ENCODE measurements around the gene FRY.

Gene FRY

DNA sequence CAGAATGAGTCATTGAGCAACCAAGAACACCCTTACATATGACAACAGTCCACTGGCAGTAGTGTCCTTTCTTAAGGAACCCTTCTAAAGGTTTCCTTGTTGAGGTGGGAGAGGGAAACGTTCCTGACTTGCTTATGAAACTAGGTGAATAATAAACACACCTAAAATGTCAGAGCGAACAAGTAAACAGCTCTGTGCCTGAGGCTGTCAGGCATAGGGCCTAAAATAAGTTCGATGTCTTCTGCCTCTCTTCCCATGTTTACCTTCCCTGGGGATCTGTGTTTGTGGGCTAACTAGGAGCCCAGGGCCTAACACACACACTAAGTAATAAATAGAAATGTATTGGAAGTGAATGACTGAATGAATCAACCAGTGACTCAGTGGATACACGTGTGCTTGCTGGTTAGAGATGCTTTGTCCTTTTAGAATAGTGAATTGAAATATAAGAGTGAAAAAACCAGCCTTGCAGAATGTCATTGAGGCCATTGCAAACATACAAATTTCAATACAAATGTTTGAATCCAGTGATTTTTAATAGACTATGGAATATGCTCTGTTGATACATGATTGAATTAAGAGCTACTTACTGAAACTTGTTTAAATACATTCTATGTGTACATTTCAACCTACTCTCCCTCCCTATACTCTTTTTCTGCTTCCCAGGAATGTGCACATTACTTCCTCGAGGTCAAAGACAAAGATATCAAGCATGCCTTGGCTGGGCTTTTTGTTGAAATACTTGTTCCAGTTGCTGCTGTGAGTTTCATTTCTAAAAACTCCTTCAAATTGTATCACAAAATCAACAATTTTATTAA is 102.9 kb downstream of the FRY start:
- DNase-seq (ENCODE audit: low read depth in 2 of 2), result no peak

DNA sequence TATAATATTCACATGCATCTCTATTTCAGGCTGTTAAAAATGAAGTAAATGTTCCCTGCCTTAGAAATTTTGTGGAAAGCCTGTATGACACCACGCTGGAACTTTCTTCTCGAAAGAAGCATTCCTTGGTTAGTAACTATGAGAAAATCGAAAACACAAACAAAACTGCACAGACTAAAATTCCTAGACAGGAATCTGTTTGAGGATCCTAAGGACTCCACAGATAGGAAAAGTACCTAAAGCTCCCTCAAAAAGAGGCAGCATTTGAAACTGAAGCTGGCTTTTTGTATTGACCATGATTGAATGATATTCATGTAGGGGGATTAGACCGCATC is 103.4 kb downstream of the FRY start:
- DNase-seq (ENCODE audit: low read depth in 2 of 2), result no peak

DNA sequence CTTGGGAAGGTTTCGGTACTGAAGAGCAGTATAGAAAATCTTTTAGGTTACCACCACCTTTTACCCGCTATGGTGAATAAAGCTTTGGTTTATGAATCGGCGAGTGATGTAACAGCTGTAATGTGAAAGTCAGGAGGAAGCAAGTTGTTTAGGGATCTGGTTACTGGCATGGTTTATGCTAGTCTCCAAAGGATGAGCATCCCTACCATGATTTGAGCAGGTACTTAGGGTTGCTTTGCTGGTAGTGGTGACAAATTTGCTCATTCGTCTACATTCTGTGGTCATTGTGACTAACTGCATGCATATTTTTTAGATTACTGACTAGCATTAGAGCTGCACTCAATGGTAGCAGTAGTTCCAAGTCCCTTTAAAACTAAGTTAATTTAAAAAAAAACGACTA is 104.1 kb downstream of the FRY start:
- DNase-seq (ENCODE audit: low read depth in 2 of 2), result no peak

DNA sequence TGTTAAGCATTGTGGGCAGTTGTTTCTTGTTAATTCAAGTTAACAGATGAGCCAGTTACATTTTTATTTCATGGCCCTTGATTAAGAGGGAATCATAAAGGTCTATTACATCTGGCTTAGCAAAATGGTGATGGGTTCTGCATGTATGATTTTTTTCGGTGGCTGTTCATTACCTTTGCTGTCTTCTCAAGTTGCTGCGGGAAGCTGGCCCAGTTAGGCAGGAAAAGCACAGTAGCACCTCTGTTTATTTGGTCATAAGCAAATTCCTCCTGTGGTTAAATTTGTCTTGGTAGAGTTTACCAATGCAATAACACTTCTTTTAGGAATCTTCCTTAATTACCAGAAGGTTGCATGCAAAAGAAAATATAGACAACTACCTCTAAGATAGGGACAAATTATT is 104.5 kb downstream of the FRY start:
- no peak for DNase-seq (ENCODE audit: low read depth in 2 of 2)

DNA sequence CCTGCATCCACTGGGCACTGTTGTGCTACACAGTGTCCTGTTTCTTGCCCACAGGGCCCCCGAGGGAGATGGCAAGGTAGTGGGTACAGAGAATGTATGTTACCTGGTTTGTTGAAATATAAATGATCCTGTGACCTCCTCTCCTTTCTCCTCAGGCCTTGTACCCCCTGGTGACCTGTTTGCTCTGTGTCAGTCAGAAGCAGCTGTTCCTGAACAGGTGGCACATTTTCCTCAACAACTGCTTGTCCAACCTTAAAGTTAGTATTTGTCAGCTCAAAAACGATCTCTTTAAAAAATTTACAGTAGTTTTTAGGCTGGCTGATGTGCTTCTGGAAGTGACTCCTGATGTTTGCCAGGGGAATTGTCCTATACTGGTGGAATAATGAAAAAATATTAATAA is 105.1 kb downstream of the FRY start:
- no peak for DNase-seq (ENCODE audit: low read depth in 2 of 2)

DNA sequence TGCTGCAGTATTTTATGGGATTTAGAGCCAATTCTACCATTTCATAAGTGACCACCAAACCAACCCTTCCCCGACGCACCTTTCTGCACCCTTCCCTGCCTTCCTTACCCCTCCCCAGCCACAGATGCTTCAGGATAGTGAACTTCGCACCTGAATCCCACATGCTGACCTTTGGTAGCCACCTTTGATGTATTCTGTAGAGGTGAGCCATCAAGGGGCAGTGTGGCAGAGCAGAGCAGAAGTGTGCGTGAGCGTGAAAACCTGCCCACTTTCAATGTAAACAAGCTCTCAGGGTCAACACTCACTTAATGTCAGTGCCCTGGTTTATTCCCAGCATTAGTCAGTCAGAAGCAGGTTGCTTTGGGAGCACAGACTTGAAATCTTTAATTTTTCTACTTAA is 107.7 kb downstream of the FRY start:
- no peak for DNase-seq (ENCODE audit: low read depth in 2 of 2)

DNA sequence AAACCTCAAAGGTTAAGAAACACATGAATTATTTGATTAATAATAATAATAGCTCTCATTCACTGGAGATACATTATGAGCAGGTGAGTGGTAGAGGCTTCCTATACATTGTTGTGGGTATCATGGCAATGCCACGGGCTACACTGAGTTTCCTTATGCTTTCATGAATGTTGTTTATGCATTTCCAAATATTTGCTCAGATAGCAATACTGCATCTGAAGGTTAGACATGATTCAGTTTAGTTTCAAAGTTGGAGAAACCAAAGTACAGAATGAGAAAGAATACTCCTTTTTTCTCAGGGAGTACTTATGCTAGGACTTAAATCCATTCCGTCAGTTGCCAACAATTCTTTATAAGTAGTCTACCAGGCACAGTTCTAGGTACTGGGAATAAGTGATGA is 108.5 kb downstream of the FRY start:
- no peak for DNase-seq (ENCODE audit: low read depth in 2 of 2)

DNA sequence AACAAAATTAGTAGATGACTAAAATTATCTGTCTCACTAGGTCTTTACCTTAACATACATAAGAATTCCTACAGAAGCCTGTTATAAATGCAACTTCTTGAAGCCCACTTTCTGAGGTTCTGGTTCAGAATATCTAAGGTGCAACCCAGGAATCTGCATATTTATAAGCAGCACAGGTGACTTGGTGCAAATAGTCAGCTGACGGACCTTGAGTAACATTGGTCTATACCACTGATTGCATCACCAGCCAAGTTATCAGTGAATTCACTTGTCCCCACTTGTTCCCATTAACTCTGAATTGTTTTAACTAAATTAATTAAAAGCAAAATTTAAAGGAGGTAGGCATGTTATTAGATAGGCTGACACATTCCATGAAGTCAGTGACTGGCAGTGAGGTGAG is 109.9 kb downstream of the FRY start:
- DNase-seq (ENCODE audit: low read depth in 2 of 2), result no peak

DNA sequence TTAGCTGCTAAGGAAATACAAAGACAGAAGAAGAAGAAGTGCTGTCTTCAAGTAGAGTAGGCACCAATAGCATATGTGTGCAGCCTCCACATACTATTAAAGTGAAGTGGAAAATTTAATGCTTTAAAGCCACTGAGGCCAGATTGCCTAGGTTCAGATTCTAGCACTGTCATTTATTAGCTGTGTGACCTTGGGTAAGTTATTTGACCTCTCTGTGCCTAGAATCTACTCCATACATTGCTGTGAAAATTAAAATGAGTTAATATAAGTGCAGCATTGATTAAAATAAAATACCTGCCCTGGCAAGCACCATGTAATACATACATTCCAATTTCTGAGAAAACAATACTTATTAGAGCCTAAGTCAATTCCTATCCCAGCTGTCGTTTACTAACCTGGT is 110.5 kb downstream of the FRY start:
- DNase-seq (ENCODE audit: low read depth in 2 of 2), result no peak

DNA sequence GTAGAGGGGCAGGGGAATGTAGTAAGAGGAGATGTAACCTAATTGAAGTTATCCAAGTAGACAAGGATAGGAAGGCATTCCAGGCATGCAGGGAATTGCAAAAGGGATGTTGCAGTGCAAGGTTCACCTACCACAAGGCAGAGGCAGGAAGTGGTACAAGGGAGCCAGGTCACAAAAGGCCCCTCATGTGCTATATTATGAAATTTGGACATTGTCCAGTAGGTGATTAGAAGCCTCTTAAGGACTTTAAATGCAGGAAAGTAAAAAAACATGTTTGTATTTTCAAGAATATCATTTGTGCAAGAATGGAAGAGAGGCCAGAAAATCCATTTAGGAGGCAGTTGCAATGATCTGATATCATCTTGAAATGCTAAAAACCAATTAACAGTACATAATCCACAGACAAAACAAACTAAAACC is 111.4 kb downstream of the FRY start:
- DNase-seq (ENCODE audit: low read depth in 2 of 2), result no peak

DNA sequence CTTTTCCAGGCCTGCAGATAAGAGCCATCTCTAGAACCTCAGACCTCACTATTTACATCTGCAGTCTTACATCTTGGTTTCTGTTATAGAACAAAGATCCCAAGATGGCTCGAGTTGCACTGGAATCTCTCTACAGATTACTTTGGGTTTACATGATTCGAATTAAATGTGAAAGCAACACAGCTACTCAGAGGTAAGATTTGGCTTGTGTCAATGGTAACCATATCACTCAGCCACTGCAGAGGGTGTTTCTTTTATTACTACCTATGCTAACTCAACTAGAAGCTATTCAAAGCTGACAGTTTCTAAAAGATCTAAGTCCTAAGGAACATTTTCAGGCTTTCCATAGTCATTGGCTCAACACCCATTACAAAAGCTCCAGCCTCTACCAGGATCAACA is 115.6 kb downstream of the FRY start:
- no peak for DNase-seq (ENCODE audit: low read depth in 2 of 2)

DNA sequence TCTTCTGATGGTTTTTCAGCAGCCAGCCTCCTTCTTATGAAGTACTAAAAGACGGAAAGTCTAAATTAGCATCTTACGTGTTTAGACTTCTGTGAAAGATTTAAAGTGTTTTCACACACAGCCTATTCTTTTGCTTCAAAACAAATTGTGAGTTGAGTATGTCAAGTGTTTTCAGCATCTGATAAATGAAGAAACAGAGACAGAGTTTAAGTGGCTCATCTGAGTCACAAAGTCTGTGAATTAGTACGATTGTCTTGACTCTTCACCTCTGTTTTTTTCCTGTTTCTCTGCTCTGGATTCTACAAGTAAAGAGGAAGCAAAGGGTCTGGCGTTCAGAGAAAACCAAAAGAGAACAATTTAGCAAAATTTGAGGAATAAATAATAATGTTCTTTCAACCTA is 116.4 kb downstream of the FRY start:
- DNase-seq (ENCODE audit: low read depth in 2 of 2), result no peak

DNA sequence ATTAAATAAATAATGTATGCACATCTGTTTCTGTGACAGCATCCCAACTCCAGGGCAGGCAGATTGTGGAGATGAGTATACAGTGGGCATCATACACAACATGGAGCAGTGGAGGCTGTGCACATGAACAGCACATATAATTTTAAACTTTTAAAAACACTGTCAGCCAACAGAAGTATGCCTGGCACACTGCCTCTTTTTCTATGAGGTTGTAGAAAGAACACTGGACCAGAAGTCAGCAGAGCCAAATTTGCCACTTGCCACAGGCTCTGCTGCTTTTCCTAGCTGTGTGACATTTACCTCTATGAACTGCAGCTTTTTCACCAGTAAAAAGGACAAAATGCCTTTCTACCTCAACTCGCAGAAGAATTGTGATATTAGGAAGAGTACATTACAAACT is 118.7 kb downstream of the FRY start:
- DNase-seq (ENCODE audit: low read depth in 2 of 2), result no peak

DNA sequence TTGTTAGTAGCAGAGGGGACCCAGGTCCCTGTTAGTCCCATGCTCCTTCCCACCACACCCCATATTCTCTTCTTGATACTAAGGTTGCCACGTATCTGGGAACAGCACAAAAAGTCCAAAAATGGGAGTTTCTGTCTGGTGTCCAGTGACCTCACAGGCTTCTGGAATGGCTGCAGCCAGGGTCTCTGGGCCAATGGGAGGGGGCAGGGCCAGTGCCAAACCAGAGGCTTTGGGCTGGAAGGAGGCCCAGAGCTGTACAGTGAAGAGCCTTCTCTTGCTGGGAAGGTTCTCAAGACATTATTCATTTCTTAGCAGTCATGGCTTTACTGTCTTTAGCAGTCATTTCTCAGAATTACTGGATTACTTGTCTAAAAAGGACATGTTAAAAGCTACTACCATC is 119.2 kb downstream of the FRY start:
- no peak for DNase-seq (ENCODE audit: low read depth in 2 of 2)

DNA sequence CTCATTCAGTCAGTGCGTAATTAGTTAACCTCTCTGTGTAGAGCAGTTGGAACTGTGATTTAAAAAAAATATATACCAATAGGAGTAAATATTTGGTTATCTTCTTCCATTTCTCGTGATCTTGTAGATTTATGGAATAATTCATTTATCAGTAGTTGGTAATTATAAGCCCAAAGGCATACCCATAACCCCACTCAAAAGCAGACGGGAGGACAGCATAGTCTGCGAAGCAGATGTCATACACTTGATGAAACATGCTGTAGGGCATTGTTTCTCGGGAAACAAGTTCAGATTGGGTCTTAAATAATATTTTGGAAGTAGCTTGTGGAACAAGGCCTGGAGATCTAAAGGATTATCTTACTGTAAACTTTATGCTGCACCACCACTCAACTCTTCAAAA is 119.7 kb downstream of the FRY start:
- DNase-seq (ENCODE audit: low read depth in 2 of 2), result no peak

DNA sequence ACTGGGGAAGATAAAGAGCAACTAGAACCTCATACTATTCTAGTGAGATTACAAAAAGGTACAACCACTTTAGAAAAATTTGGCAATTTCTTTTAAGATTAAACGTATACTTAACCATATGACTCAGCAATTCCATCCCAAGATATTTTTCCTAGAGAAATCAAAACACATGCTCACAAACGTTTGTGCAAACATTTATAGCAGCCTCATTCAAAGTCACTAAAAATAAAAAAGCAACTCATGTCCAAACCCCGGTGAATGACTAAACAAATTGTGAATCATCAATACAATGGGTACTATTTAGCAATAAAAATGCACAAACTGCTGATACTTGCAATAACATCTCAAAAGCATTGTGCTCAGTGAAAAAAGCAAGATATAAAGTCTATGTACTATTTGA is 121.5 kb downstream of the FRY start:
- no peak for DNase-seq (ENCODE audit: low read depth in 2 of 2)

DNA sequence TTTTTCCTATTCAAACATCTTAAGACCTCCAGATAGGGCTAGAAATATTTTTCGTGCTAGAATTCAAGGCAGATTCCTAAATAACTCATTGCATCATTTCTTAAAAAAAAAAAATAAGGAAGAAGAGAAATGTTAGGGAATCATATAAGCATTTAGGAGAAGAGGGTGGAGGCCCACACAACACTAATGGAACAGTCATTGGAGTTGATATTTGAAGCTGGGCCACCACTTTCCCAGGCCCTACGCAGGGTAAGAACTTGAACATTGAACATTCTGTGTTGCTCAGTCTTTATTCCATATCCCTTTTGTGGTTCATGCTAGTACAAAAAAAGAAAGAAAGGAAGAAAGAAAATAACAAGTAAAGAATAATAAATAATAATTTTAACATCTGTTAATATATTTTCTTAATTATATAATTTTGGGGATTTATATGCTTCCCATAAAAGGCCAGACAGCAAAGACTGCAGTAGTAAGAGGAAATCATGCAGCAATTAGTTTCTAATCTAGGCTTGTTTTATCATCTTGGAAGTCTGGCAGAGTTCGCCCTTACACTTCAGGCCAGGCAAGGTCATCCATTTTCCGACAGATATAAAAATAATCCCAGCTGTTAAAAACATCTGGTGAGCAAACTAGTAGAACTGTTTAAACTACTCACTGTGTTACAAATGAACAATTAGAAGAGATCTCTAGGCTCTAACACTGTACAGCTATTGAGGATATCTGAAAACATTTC is 127.7 kb downstream of the FRY start:
- no peak for DNase-seq (ENCODE audit: low read depth in 2 of 2)

DNA sequence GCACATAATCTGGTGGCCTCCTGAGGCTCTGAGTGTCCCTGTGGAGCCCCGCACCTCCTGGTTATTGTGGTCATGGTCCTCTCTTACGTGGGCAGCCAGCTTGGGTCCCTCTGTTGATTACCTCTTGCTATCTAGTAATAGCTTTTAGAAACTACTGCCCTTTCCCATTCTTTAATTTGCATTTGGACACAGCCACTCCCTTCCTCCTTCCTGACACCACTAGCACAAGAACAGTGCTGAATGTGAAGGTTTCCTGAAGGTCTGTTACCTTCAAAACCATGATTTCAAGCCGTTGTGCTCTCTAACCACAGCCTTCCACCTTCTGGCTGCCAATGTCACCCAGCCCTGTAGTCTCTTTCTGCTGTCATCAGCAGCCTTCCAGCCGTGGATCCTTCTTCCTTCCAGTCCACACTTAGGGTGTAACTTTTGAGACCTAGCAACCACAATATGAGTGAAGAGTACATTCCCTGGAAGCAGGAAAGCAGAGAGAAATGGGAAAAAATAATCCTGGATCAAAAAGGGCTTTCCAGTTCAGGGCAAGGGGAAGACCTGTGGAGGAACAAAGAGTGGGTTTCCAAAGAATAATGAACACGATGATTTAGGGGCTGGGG is 130.9 kb downstream of the FRY start:
- DNase-seq (ENCODE audit: low read depth in 2 of 2), result no peak

DNA sequence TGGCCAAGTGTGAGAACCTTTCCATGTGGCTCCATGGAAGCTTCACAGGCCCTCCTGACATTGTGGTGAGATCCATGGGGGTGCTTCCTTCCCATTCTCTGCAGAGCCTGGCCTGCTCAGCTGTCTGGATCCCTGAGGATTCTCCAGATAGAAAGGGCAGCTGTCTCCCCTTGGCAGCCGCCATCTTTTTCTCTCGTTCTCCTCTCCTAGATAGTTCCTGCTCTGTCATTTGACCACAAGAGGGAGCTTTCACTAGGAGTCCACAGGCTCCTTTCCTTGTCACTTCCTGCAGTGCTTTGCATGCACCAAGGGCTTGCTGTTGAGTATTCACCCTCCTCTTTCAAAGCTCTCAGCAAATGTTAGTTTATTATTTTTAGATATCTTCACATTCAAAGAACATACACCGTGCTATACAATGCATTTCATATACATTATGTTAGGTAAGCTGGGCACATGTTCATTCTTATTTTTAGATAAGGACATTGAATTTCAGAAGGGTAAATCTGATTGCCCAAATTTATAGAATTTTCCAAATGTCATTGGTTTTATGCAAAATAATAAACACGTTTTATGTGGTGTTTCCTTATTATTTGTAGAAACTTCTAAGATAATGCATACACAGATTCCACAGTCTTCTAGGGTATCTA is 133.2 kb downstream of the FRY start:
- no peak for DNase-seq (ENCODE audit: low read depth in 2 of 2)

DNA sequence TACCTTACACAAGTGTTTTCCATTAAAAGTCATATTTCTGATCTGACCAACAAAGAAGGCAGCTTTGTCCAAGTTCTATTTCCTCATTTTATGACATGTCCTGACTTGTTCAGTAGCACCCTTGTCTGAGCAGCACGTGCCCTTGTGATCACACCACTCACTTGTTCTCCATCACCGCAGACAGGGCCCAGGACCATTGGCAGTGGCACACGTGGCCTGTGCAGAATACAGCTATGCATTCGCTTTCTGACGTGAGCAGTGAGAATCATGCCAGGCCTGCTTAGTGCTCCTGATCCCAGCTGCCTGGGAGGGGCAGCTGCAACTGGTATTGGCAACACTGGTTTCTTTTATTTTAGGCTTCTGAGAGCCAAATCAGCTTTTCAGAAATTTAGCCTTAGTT is 134.2 kb downstream of the FRY start:
- no peak for DNase-seq (ENCODE audit: low read depth in 2 of 2)

DNA sequence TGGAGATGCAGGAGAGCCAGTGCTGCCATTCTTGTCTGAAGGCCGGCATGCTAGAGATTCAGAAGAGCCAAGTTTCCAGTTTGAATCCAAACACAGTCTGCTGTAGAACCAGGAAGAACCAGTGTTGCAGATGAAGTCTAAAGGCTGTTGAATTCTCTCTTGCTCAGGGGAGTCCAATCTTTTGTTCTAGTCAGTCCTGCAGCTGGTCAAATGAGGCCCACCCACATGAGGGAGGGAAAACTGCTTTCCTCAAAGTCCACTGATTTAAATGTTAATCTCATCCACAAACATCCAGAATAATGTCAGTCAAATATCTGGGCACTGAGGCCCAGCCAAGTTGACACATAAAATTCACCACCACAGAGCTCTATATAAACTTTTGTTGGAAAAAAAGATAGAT is 136.6 kb downstream of the FRY start:
- DNase-seq (ENCODE audit: low read depth in 2 of 2), result no peak

DNA sequence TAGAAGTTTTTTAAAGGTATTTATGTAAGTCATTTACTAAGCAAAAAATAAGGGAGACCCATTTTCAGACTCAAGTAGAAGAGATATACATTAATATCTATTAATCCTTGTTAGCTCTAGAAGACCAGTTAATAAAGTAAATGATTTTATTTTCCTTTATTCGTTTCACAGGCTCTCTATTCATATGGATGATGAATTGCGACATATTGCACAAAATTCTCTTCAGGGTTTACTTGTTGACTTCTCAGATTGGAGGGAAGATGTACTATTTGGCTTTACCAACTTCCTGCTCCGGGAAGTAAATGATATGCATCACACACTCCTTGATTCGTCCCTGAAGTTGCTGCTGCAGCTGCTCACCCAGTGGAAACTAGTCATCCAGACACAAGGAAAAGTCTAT is 139.3 kb downstream of the FRY start:
- no peak for DNase-seq (ENCODE audit: low read depth in 2 of 2)

DNA sequence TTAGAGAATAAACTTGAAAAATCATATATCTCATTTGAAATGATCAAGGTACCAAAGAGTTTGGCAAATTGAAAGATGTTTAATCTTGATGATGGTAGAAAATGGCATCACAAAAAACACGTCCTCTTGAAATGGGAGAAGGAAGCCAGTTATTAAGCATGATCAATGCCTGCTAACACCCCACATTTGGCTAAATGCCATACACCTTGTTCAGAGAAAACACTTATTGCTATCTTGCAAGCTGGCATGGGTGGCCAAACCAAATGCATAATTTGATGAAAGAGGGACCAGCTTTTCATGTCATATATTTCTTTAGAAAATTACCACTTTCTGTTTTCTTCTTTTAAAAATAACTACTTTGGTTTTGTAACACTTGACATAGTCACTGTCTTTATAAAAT is 142.3 kb downstream of the FRY start:
- no peak for DNase-seq (ENCODE audit: low read depth in 2 of 2)
